ENCODE measurements around the gene RNASE11.
"Not testable (repeated sequence)": the region's sequence is repeated elsewhere in the genome, so short reads cannot be mapped to it uniquely, and the experiment has no call there.

Gene RNASE11

DNA sequence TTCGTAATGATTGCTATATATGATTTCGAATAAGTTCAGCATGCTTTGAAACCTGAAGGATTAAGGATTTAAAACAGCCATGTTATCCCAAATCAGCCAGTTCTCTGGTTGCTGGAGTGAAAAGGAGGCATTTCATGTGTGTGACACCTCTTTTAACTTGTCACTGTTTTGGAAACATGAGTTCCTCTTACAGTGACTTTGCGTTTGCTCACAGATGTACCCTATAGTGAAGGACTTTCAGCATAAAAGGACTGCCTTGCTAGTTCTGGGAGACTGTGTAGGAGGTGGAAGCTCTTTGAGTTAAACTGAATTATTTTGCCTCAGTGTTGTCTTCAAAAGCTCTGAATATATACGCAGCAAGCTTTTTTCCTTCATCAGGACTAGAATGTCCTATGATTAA lies 7.6 kb downstream of the RNASE11 start:
- no peak for DNase-seq (ENCODE audit: low read depth in 3 of 3)

DNA sequence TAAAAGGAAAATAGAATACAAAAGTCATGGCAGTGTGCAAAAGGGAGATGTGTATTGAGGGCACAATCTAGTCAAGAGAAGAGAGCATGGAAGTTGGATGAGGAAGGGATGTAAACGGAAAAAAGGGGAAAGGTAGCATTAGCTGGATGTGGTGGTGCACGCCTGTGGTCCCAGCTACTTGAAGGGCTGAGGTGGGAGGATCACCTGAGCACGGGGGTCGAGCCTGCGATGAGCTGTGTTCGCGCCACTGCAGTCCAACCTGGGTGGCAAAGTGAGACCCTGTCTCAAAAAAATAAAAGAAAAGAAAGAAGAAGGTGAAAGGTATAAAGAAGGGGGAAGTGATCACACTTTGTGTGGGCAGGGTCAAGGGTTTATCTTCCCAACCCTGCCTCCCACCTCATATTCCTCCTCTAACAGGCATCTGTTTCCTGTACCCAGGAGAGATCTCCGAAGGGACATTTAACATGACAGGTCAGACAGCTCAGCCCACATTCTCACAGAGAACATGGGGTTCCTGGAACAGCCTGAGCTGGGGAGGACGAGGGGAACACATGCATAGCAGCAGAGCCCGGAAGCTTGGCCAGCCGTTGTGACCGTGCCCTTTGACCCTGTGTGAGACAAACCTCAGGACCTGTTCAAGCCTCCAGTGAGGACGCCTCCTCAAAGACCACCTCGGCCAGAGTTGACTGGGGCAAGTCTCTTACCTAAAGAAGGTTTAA lies 8.9 kb downstream of the RNASE11 start:
- DNase-seq (ENCODE audit: low read depth in 3 of 3) = no peak

DNA sequence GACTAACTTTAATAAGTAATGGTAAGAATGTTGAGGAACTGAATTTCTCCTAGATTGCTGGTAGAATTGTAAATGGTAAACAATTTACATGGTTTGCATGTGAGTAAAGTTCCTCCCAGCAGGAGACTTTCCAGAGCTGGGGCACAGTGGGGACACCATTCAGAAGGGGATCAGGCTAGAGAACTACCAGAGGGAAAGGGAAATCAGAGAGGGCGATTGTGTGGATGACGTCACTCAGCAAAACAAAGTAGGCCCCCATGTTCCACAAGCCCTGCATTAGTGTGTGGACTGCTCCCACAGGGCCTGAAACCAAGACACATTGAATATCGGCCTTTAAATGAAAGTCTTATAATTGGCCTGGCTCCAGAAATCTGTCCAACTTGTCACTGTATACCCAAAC lies 9.5 kb downstream of the RNASE11 start:
- DNase-seq (ENCODE audit: low read depth in 3 of 3) = no peak

DNA sequence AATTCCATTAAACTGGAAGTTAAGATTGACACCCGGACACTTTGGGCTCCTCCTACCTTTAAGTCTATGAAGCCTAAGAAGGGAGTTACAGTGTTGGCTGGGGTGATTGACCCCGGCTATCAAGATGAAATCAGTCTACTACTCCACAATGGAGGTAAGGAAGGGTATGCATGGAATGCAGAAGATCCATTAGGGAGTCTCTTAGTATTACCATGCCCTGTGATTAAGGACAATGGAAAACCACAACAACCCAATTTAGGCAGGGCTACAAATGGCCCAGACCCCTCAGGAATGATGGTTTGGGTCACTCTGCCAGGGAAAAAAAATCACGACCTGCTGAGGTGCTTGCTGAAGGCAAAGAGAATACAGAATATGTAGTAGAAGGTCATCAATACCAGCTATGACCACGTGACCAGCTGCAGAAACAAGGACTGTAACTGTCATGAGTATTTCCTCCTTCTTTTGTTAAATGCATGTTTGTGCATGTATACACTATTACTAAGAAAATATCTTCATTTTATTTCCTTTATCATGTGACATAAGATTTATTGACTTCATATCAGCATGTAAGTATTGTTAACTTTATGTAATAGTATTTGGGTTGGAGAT lies 15.3 kb downstream of the RNASE11 start:
- DNase-seq (ENCODE audit: low read depth in 3 of 3) = not testable (repeated sequence)

DNA sequence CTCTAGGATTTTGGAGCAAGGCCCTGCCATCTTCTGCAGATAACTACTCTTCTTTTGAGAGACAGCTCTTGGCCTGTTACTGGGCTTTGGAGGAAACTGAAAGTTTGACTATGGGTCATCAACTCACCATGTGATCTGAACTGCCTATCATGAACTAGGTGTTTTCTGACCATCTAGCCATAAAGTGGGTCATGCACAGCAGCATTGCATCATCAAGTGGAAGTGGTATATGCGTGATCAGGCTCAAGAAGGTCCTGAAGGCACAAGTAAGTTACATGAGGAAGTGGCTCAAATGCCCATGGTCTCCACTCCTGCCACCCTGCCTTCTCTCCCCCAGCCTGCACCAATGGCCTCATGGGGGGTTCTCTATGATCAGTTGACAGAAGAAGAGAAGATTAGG lies 17.1 kb downstream of the RNASE11 start:
- DNase-seq (ENCODE audit: low read depth in 3 of 3) = not testable (repeated sequence)

DNA sequence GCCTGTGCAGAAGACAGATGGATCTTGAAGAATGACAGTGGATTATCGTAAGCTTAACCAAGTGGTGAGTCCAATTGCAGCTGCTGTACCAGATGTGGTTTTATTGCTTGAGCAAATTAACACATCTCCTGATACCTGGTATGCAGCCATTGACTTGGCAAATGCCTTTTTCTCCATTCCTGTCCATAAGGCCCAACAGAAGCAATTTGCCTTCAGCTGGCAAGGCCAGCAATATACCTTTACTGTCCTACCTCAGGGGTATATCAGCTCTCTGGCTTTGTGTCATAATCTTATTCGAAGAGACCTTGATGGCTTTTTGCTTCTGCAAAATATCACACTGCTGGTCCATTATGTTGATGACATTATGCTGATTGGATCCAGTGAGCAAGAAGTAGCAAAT lies 17.9 kb downstream of the RNASE11 start:
- not testable (repeated sequence) for DNase-seq (ENCODE audit: low read depth in 3 of 3)

DNA sequence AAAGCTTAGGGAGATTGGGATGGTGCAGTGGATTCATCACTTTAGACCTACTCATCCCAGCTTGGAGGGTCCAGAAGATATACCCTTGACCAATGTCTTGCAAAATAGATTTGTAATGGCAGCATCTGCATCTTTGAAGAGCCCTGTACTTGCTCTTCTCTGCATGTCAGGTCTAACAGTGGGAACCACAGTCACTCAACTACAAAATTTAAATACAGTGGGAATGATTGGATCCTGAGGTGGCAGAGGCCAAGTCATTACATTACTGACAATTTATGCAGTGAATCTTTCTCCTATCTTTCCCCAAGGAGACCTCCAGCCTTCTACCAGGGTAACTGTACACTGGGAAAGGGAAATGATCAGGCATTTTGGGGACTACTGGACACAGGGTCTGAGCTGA lies 18.7 kb downstream of the RNASE11 start:
- no peak for DNase-seq (ENCODE audit: low read depth in 3 of 3)

DNA sequence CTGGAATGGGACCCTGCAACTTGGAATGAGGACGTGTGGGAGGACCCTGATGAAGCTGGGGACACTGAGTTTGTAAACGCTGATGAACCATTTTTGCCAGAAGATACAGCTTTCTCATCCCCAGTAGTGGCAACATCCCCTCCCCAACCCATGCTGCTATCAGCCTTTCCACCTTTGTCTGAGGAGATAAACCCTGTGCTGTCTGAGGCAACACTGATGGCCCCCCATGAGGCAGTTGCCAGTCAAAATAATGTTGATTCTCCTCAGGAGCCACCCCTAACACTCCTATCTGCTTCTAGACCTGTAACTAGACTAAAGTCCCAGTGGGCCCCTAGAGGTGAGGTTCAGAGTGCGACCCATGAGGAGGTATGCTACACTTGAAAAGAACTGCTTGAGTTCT lies 19.4 kb downstream of the RNASE11 start:
- DNase-seq (ENCODE audit: low read depth in 3 of 3) = no peak

DNA sequence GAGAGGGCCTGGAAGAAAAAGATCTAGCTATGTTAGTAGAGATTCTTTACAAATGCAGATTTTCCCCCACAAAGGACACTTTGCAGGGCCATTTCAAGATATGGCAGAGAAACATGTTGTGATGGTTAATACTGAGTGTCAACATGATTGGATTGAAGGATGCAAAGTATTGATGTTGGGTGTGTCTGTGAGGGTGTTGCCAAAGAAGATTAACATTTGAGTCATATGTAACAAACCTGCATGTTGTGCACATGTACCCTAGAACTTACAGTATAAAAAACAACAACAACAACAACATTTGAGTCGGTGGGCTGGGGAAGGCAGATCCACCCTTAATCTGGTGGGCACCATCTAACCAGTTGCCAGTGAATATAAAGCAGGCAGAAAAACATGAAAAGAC lies 20.6 kb downstream of the RNASE11 start:
- DNase-seq (ENCODE audit: low read depth in 3 of 3) = not testable (repeated sequence)

DNA sequence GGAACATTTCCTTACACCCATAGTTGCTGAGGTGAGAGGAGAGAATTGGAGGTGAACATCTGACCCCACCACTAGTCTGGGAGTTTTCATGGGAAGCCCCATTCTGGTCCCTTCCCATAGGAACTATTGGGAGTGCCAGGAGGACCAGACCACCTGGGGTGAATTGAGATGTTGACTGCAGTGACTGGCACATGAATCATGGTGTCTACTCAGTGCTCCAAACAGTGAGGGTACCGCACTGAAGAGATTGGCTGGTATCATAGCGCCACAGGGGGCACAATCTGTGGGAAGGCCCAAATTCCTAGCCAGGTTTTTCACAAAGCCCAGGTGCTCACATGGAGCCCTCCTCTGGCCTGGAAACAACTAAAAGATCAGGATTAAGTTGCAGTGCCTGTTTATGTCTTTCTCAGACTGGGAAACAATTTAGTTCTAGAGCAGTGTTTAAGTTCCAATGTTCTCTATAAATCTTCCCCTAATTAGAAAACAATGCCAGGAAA lies 23.3 kb downstream of the RNASE11 start:
- DNase-seq (ENCODE audit: low read depth in 3 of 3) = no peak

DNA sequence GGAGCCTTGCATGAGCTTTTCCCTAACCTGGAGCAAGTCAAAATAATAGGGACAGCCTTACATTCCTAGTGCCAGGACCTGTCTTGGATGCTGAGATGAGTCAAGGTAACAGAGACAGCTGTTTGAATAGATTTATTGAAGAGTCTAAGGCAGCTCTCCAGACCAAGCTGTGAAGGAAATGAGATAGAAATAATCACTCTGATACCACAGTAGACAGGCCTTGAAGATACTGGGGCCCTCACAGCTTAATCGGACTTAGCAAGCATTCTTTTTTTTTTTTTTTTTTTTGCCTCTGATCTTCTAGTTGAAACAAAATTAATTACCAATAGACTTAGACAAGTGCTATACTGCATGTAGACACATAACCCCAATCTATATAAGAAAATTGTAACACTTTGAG lies 23.8 kb downstream of the RNASE11 start:
- no peak for DNase-seq (ENCODE audit: low read depth in 3 of 3)

DNA sequence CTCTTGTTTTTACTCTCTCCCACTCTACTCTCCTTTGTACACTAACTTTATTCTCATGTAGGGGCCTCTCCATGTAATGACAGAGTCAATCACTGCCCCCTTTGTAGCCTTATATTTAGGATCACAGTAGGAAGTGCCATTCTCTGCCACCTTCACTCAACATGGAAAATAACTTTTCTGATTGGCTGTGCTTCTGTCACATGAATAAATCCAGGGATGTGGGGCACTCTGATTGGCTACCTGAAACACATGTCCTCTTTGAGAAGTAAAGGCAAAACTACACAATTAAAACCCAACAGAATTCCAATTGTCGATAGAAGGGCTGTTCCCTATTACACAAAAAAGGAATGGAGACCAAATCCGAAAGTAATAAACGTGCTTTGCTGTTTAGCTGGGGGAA lies 26.8 kb downstream of the RNASE11 start, which contains the start of gene RNASE9:
RNASE9 (minus strand) TSS at position 87 of the 400 bp plus-strand sequence.
- no peak for DNase-seq (ENCODE audit: low read depth in 3 of 3)

DNA sequence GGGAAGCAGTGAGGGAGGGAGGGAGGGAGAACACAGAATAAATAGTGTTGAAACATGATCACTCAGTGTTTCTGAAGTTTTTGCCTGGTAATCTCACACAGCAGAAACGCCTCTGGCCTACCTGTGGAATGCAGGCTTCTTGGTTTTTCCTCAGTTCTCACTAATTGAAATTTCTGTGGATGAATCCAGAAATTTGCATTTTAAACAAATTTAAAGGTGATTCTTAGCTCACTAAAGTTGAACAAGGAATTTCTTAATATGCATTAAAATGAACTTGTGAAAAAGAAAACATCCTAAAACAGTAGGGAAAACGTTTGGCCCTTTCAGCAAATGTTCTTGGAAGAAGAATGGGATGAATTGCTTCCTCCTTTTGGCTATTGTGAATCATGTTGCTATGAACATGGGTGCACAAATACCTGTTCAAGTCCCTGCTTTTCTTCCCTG lies 28.3 kb downstream of the RNASE11 start:
- DNase-seq (ENCODE audit: low read depth in 3 of 3) = no peak

DNA sequence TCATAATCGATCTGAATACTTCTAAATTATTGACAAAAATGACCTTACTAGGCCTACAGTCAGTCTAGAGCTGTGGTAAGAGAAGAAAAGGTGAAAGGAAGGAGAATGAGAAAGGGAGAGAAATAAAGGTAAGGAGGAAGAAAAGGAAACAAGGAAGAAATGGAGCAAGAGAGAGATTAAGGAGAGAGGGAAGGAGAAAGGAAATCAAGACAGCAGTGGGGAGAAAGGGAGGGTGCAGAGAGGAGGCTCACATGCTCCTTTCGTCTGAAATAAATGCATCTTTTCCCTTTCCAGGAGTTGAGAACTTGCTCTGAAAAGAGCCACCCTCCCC lies 30.6 kb downstream of the RNASE11 start:
- no peak for DNase-seq (ENCODE audit: low read depth in 3 of 3)

DNA sequence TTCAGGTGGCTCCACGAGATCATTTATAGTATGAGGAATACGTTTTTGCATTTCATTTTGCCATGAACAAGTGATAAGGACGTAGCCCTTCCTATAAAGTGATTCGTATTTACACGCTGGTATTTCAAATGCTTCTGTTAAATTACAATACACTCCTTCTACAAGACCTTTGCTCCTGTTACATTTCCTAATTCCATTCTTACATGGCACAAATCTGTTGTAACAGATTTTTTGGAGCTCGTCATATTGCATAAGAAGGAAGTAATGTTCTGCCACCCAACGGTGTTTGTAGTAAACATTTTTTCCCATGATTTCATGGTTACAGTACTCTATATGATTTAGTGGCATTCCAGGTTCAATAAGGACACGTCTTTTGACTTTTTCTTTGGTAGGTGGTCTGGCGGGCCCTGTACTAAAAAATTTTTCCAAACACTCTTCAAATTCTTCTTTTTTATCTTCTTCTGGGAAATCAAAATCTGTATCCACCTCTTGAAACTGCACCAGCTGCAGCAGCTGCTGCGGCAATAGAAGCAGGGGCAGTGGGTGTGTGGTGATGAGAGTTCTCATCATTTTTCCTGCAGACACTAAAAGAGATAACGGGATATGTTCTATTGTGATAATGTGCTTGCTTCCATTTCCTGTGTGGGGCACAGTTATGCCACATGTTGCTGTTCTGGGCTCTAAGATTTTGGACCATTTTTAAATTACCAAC lies 31.1 kb downstream of the RNASE11 start:
- no peak for DNase-seq (ENCODE audit: low read depth in 3 of 3)

DNA sequence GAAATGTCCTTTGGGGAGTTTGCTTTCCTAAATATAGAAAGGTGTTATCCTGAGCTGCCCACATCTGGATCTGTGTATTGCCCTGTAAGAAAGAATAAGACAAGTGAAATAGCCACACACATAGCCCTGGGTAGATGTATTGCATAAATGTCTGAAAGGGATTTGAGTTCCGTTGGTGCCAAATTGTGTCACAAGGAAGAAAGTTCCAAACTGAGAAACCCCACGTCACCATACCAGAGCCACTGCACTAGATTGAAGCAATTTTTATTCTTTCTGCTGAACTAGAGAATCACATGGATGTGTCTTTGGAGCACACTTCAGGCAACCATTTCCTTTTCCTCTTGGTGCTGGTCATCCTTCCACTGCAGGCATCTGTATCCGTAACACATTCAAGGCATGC lies 32.0 kb downstream of the RNASE11 start:
- DNase-seq (ENCODE audit: low read depth in 3 of 3) = no peak

DNA sequence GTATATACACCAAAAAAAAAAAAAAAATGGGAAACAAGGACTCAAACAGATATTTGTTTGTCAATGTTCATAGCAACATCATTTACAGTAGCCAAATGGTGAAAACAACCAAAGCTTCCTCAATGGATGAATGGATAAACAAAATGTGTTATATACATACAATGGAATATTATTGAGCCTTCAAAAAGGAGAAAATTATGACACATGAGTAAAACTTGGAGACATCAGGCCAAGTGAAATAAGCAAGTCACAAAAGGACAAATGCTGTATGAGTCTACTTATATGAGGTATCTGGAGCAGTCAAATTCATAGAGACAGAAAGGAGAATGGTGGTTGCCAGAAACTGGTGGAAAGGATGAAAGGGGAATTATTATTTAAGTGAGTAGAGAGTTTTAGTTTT lies 34.8 kb downstream of the RNASE11 start:
- no peak for DNase-seq (ENCODE audit: low read depth in 3 of 3)

DNA sequence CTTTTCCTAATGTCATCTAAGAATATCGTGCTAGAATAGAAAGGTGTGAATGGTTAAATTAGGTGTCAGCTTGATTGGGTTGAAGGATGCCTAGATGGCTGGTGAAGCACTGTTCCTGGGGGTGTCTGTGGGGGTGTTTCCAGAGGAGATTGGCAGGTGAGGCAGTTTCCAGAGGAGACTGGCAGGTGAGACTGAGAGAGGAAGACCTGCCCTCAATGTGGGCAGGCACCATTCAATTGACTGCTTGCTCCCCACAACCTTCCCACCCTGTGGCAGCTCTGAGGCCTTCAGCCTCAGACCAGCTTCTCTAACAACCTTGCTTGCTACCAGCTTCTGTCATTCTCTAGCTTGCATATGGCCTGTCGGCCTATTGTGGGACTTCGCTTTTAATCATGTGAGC lies 36.2 kb downstream of the RNASE11 start:
- no peak for DNase-seq (ENCODE audit: low read depth in 3 of 3)

DNA sequence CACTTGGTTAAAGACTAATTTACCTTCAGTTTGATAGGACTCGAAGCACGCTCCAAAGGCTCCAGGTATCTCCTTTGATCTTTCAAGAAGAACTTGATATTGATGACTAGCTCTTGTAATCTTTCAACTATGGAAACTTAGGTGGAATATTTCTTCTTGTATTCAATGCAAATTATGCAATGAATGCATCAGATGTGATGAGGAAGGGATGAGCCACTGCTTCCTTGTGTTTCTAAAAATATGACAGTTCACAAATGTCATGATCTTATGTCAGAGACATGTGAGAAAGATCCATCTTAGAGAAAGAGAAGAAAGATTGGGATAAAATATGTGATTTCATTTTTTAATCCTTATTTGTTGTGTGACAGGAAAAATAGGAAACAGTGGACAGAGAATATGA lies 36.9 kb downstream of the RNASE11 start:
- no peak for DNase-seq (ENCODE audit: low read depth in 3 of 3)

DNA sequence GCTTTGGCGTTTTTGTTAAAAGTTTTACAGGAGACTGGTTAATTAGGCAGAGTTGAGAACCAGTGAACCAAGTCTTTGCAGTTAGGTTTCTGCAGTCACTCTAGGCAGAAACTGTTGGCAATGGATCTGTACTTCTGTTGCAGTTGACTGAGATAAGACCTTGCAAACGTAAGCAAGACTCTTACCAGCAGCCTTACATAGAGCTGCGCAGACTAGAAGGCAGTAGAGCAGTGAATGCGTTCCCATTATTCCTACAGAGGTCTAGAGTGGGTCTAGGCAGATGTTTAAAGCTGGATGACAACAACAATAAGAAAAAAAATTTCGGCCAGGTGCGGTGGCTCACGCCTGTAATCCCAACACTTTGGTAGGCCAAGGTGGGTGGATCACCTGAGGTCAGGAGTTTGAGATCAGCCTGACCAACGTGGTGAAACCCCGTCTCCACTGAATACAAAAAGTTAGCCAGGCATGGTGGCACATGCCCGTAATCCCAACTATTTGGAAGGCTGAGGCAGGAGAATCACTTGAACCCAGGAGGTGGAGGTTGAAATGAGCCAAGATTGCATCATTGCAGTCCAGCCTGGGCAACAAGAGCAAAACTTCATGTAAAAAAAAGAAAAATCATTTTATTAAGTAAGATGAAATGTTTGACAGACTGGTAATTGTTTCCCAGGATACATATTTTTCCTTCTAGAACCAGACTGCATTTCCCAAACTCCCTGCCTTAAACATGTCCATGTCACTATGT lies 39.2 kb downstream of the RNASE11 start:
- no peak for DNase-seq (ENCODE audit: low read depth in 3 of 3)

DNA sequence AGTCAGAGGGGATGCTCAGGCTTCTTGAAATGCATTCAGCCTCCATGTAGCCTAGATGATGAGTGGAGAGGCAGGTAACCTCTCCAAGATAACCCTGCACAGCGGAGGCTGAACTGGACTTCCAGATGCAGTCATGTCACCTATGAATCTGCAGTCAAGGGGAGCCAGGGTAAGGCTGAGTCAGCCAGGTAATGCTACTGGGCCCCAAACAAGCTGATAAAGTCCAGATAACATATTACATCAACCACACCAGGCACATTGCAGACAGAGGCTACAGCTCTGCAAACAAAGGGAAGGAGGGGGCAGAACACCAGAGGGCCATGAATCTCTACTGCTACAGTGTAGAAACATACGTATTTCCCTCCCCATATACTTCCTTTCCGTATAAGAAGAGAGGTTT lies 40.9 kb downstream of the RNASE11 start:
- no peak for DNase-seq (ENCODE audit: low read depth in 3 of 3)

DNA sequence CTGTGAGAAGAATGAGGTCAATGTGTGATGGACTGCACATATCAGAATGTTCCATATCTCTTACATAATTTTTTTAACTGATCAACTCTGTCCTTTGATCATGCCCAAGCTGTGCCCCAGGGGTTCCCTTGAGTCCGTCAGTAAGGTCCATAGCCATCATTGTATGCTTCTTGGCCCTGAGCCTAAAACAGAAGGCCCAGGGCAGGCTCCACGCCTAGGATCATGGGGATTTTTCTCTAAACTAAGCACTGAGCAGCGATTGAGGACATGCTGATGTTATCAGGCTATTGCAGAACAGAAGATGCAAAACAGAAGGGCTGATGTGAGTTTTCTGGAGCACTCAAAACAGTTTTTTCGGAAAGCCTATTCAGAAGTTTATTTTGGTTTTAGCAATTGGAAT lies 47.9 kb downstream of the RNASE11 start:
- no peak for DNase-seq (ENCODE audit: low read depth in 3 of 3)
